DND-41 (cell line): ENCODE data around the gene C1orf141.

Experiments used
- ATAC-seq: fragments of 200-7000 bp; cut with Tn5 transposase; 3 replicates; pipeline ENCODE4 v1.9.1; 2021; ENCODE audit warnings: low read depth; ENCODE audit not compliant: insufficient read depth
- DNase-seq: peaks from one replicate; pipeline ENCODE4 v3.0.0-alpha.2; 2020
- H2AFZ ChIP-seq: 2 replicates; pipeline ENCODE4 v1.6.0; 2012; ENCODE audit warnings: low read depth, low read length
- H3K27ac ChIP-seq: 2 replicates; pipeline ENCODE4 v1.5.1; 2012; ENCODE audit warnings: low read length, inconsistent platforms
- H3K27me3 ChIP-seq: fragments of 200-600 bp; sonication (generic); 2 replicates; pipeline ENCODE4 v1.6.0; 2012; ENCODE audit warnings: low read length, mild to moderate bottlenecking, inconsistent platforms; ENCODE audit not compliant: insufficient read depth, poor library complexity
- H3K36me3 ChIP-seq: 2 replicates; pipeline ENCODE4 v1.5.1; 2012; ENCODE audit warnings: low read length, inconsistent platforms; ENCODE audit not compliant: insufficient read depth
- H3K4me1 ChIP-seq: 2 replicates; pipeline ENCODE4 v1.5.1; 2012; ENCODE audit warnings: mild to moderate bottlenecking, low read length; ENCODE audit not compliant: insufficient read depth
- H3K4me2 ChIP-seq: 2 replicates; pipeline ENCODE4 v1.6.0; 2012; ENCODE audit warnings: mild to moderate bottlenecking, moderate library complexity, low read length, inconsistent platforms; ENCODE audit not compliant: insufficient read depth
- H3K4me3 ChIP-seq, 2 experiments: fragments of 200-600 bp in 1 of 2; shearing (Covaris generic) in 1 of 2; 2 replicates each; pipeline ENCODE4 v1.5.1; 2012 to 2016; ENCODE audit warnings: inconsistent platforms in 2 of 2, low read length in 2 of 2, mild to moderate bottlenecking in 2 of 2, low read depth in 1 of 2, moderate library complexity in 1 of 2
- H3K79me2 ChIP-seq: 2 replicates; pipeline ENCODE4 v1.6.0; 2012; ENCODE audit warnings: low read length, inconsistent platforms; ENCODE audit not compliant: insufficient read depth
- H3K9ac ChIP-seq: 2 replicates; pipeline ENCODE4 v1.6.0; 2012; ENCODE audit warnings: low read depth, mild to moderate bottlenecking, inconsistent platforms, low read length, moderate library complexity
- H3K9me3 ChIP-seq: 2 replicates; pipeline ENCODE4 v1.5.1; 2012; ENCODE audit warnings: low read length, moderate library complexity, mild to moderate bottlenecking, inconsistent platforms; ENCODE audit not compliant: insufficient read depth, severe bottlenecking
- H4K20me1 ChIP-seq: 2 replicates; pipeline ENCODE4 v1.6.0; 2012; ENCODE audit warnings: low read length; ENCODE audit not compliant: insufficient read depth
- EZH2 ChIP-seq: IDR thresholded peaks from 3 replicates; pipeline ENCODE4 v1.6.1; 2012; ENCODE audit warnings: borderline replicate concordance, low read depth, mild to moderate bottlenecking, moderate library complexity, low read length, inconsistent platforms; ENCODE audit not compliant: severe bottlenecking
- TF ChIP-seq, protein P1 (sequence below): IDR thresholded peaks from 2 replicates; pipeline ENCODE4 v1.5.1; 2012; ENCODE audit warnings: borderline replicate concordance, low read length, moderate library complexity, mild to moderate bottlenecking; ENCODE audit not compliant: poor library complexity, severe bottlenecking; ENCODE audit errors: extremely low read depth

The C1orf141 gene

GRCh38 chr1:67120855-67121619 is 13.7 kb downstream of the C1orf141 start:
- Histone ChIP-seq H3K9ac (no peak overlapping the region), H3K9me3 (no peaks in the 10 kb centered on the region), H2AFZ (no peak overlapping the region), H3K4me3 (no peak overlapping the region), H3K27me3 (no peaks in the 10 kb centered on the region), H3K36me3 (no peaks in the 10 kb centered on the region), H3K79me2 (no peaks in the 10 kb centered on the region), H3K4me1 (no peaks in the 10 kb centered on the region), H3K27ac (no peak overlapping the region), H3K4me2 (no peak overlapping the region), H4K20me1 (no peaks in the 10 kb centered on the region)
- ATAC-seq: no peak
- DNase-seq: no peak
- TF ChIP-seq, protein P1, sequence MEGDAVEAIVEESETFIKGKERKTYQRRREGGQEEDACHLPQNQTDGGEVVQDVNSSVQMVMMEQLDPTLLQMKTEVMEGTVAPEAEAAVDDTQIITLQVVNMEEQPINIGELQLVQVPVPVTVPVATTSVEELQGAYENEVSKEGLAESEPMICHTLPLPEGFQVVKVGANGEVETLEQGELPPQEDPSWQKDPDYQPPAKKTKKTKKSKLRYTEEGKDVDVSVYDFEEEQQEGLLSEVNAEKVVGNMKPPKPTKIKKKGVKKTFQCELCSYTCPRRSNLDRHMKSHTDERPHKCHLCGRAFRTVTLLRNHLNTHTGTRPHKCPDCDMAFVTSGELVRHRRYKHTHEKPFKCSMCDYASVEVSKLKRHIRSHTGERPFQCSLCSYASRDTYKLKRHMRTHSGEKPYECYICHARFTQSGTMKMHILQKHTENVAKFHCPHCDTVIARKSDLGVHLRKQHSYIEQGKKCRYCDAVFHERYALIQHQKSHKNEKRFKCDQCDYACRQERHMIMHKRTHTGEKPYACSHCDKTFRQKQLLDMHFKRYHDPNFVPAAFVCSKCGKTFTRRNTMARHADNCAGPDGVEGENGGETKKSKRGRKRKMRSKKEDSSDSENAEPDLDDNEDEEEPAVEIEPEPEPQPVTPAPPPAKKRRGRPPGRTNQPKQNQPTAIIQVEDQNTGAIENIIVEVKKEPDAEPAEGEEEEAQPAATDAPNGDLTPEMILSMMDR: no peak
- TF ChIP-seq EZH2: no peak

- no peak overlapping the region for H2AFZ ChIP-seq
- H3K79me2 ChIP-seq: no peaks in the 10 kb centered on the region
- no peaks in the 10 kb centered on the region for H3K4me1 ChIP-seq
- H3K27ac ChIP-seq: no peak overlapping the region
- ATAC-seq: peak; percentile 40; the same call in 1 of the 3 replicates
- no peak for TF ChIP-seq EZH2
- DNase-seq: no peak
- H3K4me3 ChIP-seq: no peak overlapping the region
- H3K9ac ChIP-seq: no peak overlapping the region
- no peak overlapping the region for H3K4me2 ChIP-seq
- peaks cover 2% of the 10 kb centered on the region for H3K9me3 ChIP-seq
- no peaks in the 10 kb centered on the region for H4K20me1 ChIP-seq
- no peaks in the 10 kb centered on the region for H3K27me3 ChIP-seq
- no peaks in the 10 kb centered on the region for H3K36me3 ChIP-seq
Measured at GRCh38 chr1:67118646-67119045, 16.1 kb downstream of the C1orf141 start.

GRCh38 chr1:67118191-67118590 is 16.6 kb downstream of the C1orf141 start:
- DNase-seq (no peak), ATAC-seq (no peak)
- Histone ChIP-seq H4K20me1 (no peaks in the 10 kb centered on the region), H3K9ac (no peak overlapping the region), H3K36me3 (no peaks in the 10 kb centered on the region), H3K27me3 (no peaks in the 10 kb centered on the region), H2AFZ (no peak overlapping the region), H3K4me2 (no peak overlapping the region), H3K27ac (no peak overlapping the region), H3K4me3 (no peak overlapping the region), H3K4me1 (no peaks in the 10 kb centered on the region), H3K79me2 (no peaks in the 10 kb centered on the region), H3K9me3 (peaks cover 2% of the 10 kb centered on the region)
- TF ChIP-seq, protein P1: no peak
- no peak for TF ChIP-seq EZH2

DNA sequence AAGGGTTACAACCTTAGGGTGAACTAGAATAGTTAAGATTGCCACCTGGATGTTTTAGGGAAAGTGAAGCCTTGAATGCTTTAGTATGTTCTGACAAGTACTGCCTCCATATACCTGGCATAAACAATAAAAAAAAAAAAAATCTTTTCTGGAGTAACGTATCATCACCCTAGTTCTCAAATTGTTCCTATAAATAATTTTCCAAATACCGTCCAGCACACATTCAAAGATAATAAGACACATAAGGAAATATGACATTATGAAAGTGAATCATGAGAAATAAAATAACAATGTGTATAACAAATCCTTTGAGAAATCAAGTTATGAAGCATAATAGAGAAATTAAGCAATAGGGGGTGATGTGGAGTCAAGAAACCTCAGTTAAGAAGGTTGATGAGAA is 20.6 kb downstream of the C1orf141 start:
- TF ChIP-seq EZH2: no peak
- TF ChIP-seq, protein P1: no peak
- no peak overlapping the region for H2AFZ ChIP-seq
- no peak overlapping the region for H3K9ac ChIP-seq
- no peak overlapping the region for H3K4me3 ChIP-seq
- H3K4me1 ChIP-seq: no peaks in the 10 kb centered on the region
- ATAC-seq (no peak), DNase-seq (no peak)
- H3K79me2 ChIP-seq: no peaks in the 10 kb centered on the region
- peaks cover 2% of the 10 kb centered on the region for H3K9me3 ChIP-seq
- no peaks in the 10 kb centered on the region for H3K36me3 ChIP-seq
- H3K27ac ChIP-seq: no peak overlapping the region
- no peaks in the 10 kb centered on the region for H3K27me3 ChIP-seq
- H3K4me2 ChIP-seq: no peak overlapping the region
- H4K20me1 ChIP-seq: no peaks in the 10 kb centered on the region
